Loucy (cell line): ENCODE data around the gene PHF21B.

ENCODE experiments used
- H2AFZ ChIP-seq: fragments of 200-600 bp; sonication (generic); 2 replicates; pipeline ENCODE4 v1.6.0; 2016; ENCODE audit warnings: antibody characterized with exemption, mild to moderate bottlenecking, low read length, moderate library complexity
- H3F3A ChIP-seq: fragments of 200-600 bp; 2 replicates; pipeline ENCODE4 v1.6.0; 2016; ENCODE audit warnings: antibody characterized with exemption, low read depth, mild to moderate bottlenecking
- H3K27me3 ChIP-seq: fragments of 200-600 bp; sonication (generic); 2 replicates; pipeline ENCODE4 v1.6.1; 2014; ENCODE audit warnings: low read length, mild to moderate bottlenecking; ENCODE audit not compliant: insufficient read depth, poor library complexity, severe bottlenecking
- H3K36me3 ChIP-seq: fragments of 200-600 bp; sonication (generic); 2 replicates; pipeline ENCODE4 v1.6.1; 2016; ENCODE audit warnings: low read length; ENCODE audit not compliant: insufficient read depth
- H3K4me1 ChIP-seq: fragments of 200-600 bp; sonication (generic); 2 replicates; pipeline ENCODE4 v1.5.1; 2014; ENCODE audit warnings: low read length, mild to moderate bottlenecking; ENCODE audit not compliant: insufficient read depth, poor library complexity, severe bottlenecking
- H3K4me2 ChIP-seq: fragments of 200-600 bp; sonication (generic); 2 replicates; pipeline ENCODE4 v1.6.0; 2014; ENCODE audit warnings: antibody characterized with exemption, low read length, low read depth, mild to moderate bottlenecking; ENCODE audit not compliant: poor library complexity, severe bottlenecking
- H3K4me3 ChIP-seq: fragments of 200-600 bp; sonication (generic); 2 replicates; pipeline ENCODE4 v1.5.1; 2014; ENCODE audit warnings: low read length, mild to moderate bottlenecking, mixed read lengths; ENCODE audit not compliant: poor library complexity, severe bottlenecking
- H3K79me2 ChIP-seq: fragments of 200-600 bp; sonication (generic); 2 replicates; pipeline ENCODE4 v1.6.1; 2014; ENCODE audit warnings: low read length; ENCODE audit not compliant: insufficient read depth
- H3K9ac ChIP-seq: fragments of 200-600 bp; sonication (generic); 2 replicates; pipeline ENCODE4 v1.6.0; 2014; ENCODE audit warnings: mild to moderate bottlenecking, low read depth, low read length, moderate library complexity; ENCODE audit not compliant: poor library complexity, severe bottlenecking
- H3K9me2 ChIP-seq: fragments of 200-600 bp; sonication (generic); replicated peaks from 2 replicates; pipeline ENCODE4 v1.6.1; 2016; ENCODE audit warnings: low read depth, low read length, mixed read lengths
- H3K9me3 ChIP-seq: fragments of 200-600 bp; sonication (generic); 2 replicates; pipeline ENCODE4 v1.6.1; 2014; ENCODE audit warnings: mild to moderate bottlenecking, antibody characterized with exemption, low read length, low read depth; ENCODE audit not compliant: insufficient read depth
- H4K20me1 ChIP-seq: fragments of 200-600 bp; sonication (generic); 2 replicates; pipeline ENCODE4 v1.6.0; 2014; ENCODE audit warnings: antibody characterized with exemption, low read length, mild to moderate bottlenecking; ENCODE audit not compliant: insufficient read depth, poor library complexity, severe bottlenecking
- EZH2phosphoT487 ChIP-seq: fragments of 200-600 bp; IDR thresholded peaks from 2 replicates; pipeline ENCODE4 v1.6.1; 2018; ENCODE audit warnings: antibody characterized with exemption, mild to moderate bottlenecking, moderate library complexity, borderline replicate concordance
- TF ChIP-seq, protein P1 (sequence below): fragments of 200-600 bp; sonication (generic); conservative IDR thresholded peaks from 2 replicates; pipeline ENCODE4 v1.5.1; 2014; ENCODE audit warnings: mild to moderate bottlenecking, antibody characterized with exemption, low read length

Gene PHF21B

DNA sequence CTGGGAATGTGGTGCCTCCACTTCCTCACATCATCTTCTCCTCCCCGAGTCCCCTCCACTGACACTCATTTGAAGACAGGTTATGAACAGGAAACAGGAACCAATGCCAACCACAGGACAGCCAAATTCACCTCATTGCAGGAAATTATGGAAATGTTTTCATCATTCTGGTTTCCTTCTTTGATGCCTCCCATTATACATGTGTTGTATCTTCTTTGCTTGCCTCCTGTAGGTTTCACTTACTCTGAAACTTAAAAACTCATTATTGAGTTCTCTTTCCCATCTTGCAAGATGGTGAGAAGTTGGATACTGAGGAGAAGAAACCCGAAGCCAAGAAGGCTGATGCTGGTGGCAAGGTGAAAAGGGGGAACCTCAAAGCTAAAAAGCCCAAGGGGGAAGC lies 108.5 kb downstream of the PHF21B start:
- H3K36me3 ChIP-seq, result no peaks in the 10 kb centered on the region
- no peaks in the 10 kb centered on the region for H3F3A ChIP-seq
- H3K4me1 ChIP-seq, result no peaks in the 10 kb centered on the region
- no peaks in the 10 kb centered on the region for H4K20me1 ChIP-seq
- no peaks in the 10 kb centered on the region for H3K9me2 ChIP-seq
- no peak overlapping the region for H3K9ac ChIP-seq
- H3K9me3 ChIP-seq, result peaks cover 11% of the 10 kb centered on the region; the same call in 1 of the 2 replicates
- no peaks in the 10 kb centered on the region for H3K27me3 ChIP-seq
- no peaks in the 10 kb centered on the region for H3K79me2 ChIP-seq
- no peak overlapping the region for H3K4me3 ChIP-seq
- no peak for TF ChIP-seq EZH2phosphoT487
- TF ChIP-seq, protein P1, sequence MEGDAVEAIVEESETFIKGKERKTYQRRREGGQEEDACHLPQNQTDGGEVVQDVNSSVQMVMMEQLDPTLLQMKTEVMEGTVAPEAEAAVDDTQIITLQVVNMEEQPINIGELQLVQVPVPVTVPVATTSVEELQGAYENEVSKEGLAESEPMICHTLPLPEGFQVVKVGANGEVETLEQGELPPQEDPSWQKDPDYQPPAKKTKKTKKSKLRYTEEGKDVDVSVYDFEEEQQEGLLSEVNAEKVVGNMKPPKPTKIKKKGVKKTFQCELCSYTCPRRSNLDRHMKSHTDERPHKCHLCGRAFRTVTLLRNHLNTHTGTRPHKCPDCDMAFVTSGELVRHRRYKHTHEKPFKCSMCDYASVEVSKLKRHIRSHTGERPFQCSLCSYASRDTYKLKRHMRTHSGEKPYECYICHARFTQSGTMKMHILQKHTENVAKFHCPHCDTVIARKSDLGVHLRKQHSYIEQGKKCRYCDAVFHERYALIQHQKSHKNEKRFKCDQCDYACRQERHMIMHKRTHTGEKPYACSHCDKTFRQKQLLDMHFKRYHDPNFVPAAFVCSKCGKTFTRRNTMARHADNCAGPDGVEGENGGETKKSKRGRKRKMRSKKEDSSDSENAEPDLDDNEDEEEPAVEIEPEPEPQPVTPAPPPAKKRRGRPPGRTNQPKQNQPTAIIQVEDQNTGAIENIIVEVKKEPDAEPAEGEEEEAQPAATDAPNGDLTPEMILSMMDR, result no peak
- no peak overlapping the region for H2AFZ ChIP-seq
- H3K4me2 ChIP-seq, result no peak overlapping the region

DNA sequence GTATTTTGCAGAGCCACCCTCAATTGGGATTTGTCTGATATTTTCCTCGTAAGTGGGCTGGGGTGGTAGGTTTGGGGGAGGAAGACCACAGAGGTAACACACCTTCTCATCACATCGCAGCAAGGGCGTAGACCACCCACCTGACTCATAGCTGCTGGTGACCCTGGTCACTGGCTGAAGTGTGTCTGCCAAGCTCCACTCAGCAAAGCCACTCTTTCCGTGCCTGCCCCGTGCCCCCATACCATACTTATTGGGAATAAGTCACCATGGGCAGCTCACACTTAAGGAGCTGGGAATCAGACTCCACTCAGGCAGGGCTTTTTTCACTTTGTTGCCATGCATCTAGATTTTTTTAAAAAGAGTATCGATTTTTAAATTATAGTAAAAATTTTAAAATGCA lies 111.6 kb downstream of the PHF21B start:
- Histone ChIP-seq H3F3A (no peaks in the 10 kb centered on the region), H3K9me3 (peaks cover 11% of the 10 kb centered on the region; the same call in 1 of the 2 replicates), H2AFZ (no peak overlapping the region), H3K4me2 (no peak overlapping the region), H3K36me3 (no peaks in the 10 kb centered on the region), H3K9me2 (no peaks in the 10 kb centered on the region), H3K4me3 (no peak overlapping the region), H3K9ac (no peak overlapping the region), H3K4me1 (no peaks in the 10 kb centered on the region), H3K27me3 (no peaks in the 10 kb centered on the region), H3K79me2 (no peaks in the 10 kb centered on the region), H4K20me1 (no peaks in the 10 kb centered on the region)
- TF ChIP-seq, protein P1, result no peak
- TF ChIP-seq EZH2phosphoT487, result no peak

DNA sequence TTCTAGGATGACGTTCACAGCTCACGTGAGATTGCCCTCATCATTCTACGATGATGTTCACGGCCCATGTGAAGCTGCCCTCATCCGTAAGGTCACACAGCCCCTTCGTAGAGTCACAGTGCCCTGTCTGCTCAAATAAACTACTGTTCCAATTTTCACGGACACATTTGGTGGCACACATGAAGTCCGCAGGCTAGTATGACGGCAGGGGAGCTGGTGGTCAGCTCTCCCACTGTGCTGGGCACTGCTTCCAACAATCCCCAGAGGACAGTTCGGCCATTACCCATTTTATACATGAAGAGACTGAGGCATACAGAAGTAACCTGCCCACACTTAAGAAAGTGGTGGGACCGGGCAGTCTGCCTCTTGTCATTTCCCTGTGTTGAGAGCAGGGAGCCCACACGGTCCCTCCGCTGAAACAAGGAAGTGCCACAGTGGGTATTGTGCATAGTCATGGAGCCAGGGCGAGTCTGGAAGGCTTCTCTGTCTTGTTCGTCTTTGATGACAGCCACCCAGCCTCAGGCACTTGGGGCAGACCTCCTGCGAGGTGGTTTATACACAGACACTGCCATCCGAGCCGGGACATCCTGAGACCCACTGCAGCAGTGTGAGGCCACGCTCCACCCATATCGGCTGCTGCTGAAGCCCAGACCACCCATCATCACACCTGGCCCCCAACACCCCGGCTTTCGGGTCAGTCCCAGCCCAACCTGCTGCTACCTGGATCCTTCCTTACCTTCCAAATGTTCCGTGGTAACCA lies 114.3 kb downstream of the PHF21B start:
- no peaks in the 10 kb centered on the region for H3K9me2 ChIP-seq
- no peaks in the 10 kb centered on the region for H4K20me1 ChIP-seq
- H3K4me3 ChIP-seq, result no peak overlapping the region
- no peak overlapping the region for H3K4me2 ChIP-seq
- H3K79me2 ChIP-seq, result no peaks in the 10 kb centered on the region
- no peak overlapping the region for H2AFZ ChIP-seq
- no peak overlapping the region for H3K9ac ChIP-seq
- no peaks in the 10 kb centered on the region for H3F3A ChIP-seq
- H3K27me3 ChIP-seq, result no peaks in the 10 kb centered on the region
- H3K4me1 ChIP-seq, result no peaks in the 10 kb centered on the region
- no peaks in the 10 kb centered on the region for H3K9me3 ChIP-seq
- TF ChIP-seq EZH2phosphoT487, result no peak
- TF ChIP-seq, protein P1, result no peak
- H3K36me3 ChIP-seq, result no peaks in the 10 kb centered on the region
